ENCODE results near the gene BCCIP.
A peak's percentile ranks its signal among the peaks of the same experiment; 100 is the strongest.

Gene BCCIP

DNA sequence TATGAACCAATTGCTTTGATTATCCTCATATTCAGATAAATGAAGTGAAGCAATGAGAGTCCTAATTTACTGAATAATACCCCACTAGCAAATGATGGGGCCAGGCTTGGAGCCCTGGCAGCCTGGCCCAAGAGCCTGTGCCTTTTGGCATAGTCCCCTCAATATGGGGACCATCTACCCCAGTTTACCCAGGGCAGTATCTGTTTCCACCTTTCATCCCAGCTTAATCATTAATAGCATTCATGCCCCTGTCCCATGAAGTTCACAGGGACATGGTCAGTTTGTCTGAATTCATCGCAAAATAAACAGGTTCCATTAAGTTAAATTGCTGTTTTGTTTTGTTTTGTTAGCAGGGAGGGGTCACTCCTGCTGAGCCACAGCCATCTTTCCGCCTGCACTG is 25.5 kb downstream of the BCCIP start:
- Histone ChIP-seq H3K4me1 (ENCODE audit: control insufficient read depth, insufficient read depth, low read depth, low read length) (no peaks in the 10 kb centered on the region), H3K23ac (ENCODE audit: low read length in 2 of 2) (no peak overlapping the region), H3K9ac (ENCODE audit: low read length) (no peak overlapping the region), H2BK12ac (ENCODE audit: low read length in 2 of 2) (no peak overlapping the region), H3K9me3 (ENCODE audit: control insufficient read depth, low read length) (no peaks in the 10 kb centered on the region), H4K91ac (ENCODE audit: low read length) (no peak overlapping the region), H3K4me3 (ENCODE audit: insufficient read depth in 1 of 2, low read depth in 1 of 2, low read length in 2 of 2) (no peak overlapping the region), H2BK120ac (ENCODE audit: low read depth, low read length) (no peak overlapping the region), H3K4ac (ENCODE audit: low read depth in 1 of 2, low read length in 2 of 2) (no peak overlapping the region), H2BK5ac (ENCODE audit: low read depth, low read length, poor library complexity, severe bottlenecking) (no peak overlapping the region), H4K8ac (ENCODE audit: low read length) (no peak overlapping the region), H2AK5ac (ENCODE audit: low read length, severe bottlenecking) (no peak overlapping the region), H3K36me3 (ENCODE audit: control insufficient read depth in 1 of 2, insufficient read depth in 2 of 2, low read depth in 1 of 2, low read length in 2 of 2) (peaks cover 30 to 76% of the 10 kb centered on the region in 2 experiments), H3K27me3 (ENCODE audit: control insufficient read depth in 1 of 2, insufficient read depth in 1 of 2, low read length in 2 of 2) (no peaks in the 10 kb centered on the region), H3K18ac (ENCODE audit: low read depth in 1 of 2, low read length in 2 of 2) (no peak overlapping the region), H3K27ac (ENCODE audit: low read length, poor library complexity, severe bottlenecking) (no peak overlapping the region), H3K4me2 (ENCODE audit: low read length, poor library complexity, severe bottlenecking) (no peak overlapping the region), H2BK15ac (ENCODE audit: low read depth, poor library complexity, severe bottlenecking) (no peak overlapping the region), H2AFZ (ENCODE audit: low read depth, low read length) (no peak overlapping the region), H3K14ac (ENCODE audit: low read length in 2 of 2) (no peak overlapping the region), H3K79me1 (replicated peaks; ENCODE audit: low read length, poor library complexity, severe bottlenecking) (peaks cover 4% of the 10 kb centered on the region)
- DNase-seq = no peak
- WGBS = 95% methylated on average over 2 of the region's 2 CpGs

- DNase-seq = no peak
These were observed 26.1 kb downstream of the BCCIP start for GRCh38 chr10:125849448-125849847.

DNA sequence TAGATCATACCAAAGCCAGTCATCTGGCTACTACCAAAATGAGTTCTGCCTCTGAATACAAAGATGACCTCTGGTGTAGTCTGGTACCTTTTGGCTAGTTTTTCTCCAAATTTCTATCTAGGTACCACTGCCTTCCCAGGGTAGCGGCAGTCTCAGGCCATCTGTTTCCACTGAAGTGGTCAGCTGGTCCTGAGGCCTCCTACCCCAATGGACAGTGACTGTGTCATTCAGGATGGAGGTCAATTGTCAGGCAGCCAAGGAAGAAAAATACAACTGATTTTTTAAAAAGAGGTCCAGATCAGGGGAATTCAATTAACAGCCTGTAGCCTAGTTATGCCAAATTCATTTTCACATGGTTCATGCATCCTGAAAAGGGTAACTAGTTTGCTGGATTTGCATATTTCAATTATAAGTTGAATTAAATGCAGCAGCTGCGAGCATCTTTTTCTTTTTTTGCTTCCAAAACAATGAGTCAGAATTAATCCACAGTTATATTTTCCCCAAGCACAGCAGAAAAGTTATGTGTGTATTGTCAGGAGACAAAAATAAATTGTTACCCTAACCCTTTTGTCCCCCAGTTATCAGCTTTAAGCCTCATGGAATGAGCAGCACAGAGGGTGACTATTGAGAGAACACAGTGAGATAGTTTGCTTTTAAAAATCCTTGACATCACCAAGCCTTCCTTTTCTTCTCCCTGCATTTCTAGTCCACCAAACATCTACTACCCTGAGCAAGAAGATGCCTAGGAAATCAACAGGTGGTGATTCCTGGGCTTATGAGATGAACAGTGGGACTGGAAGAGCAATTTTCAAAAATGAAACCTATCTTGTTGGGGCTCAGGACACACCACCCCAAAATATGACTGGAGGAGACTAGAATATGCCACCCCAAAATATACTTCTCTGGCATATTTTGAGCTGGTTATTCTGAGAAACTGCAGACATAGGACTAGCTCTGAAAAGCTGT is 27.7 kb downstream of the BCCIP start:
- H3K36me3 ChIP-seq (ENCODE audit: control insufficient read depth in 1 of 2, insufficient read depth in 2 of 2, low read depth in 1 of 2, low read length in 2 of 2) = peaks cover 22 to 73% of the 10 kb centered on the region in 2 experiments
- no peak overlapping the region for H3K27ac ChIP-seq (ENCODE audit: low read length, poor library complexity, severe bottlenecking)
- H2AK5ac ChIP-seq (ENCODE audit: low read length, severe bottlenecking) = no peak overlapping the region
- H2BK12ac ChIP-seq (ENCODE audit: low read length in 2 of 2) = no peak overlapping the region
- peak overlapping the region; percentile 65 for H3K9ac ChIP-seq (ENCODE audit: low read length)
- no peak for DNase-seq
- no peak overlapping the region for H2BK5ac ChIP-seq (ENCODE audit: low read depth, low read length, poor library complexity, severe bottlenecking)
- no peak overlapping the region for H3K23ac ChIP-seq (ENCODE audit: low read length in 2 of 2)
- no peak overlapping the region for H2AFZ ChIP-seq (ENCODE audit: low read depth, low read length)
- H2BK15ac ChIP-seq (ENCODE audit: low read depth, poor library complexity, severe bottlenecking) = no peak overlapping the region
- 100% methylated on average over 1 of the region's 2 CpGs for WGBS
- H3K79me1 ChIP-seq (replicated peaks; ENCODE audit: low read length, poor library complexity, severe bottlenecking) = peaks cover 3% of the 10 kb centered on the region
- no peaks in the 10 kb centered on the region for H3K27me3 ChIP-seq (ENCODE audit: control insufficient read depth in 1 of 2, insufficient read depth in 1 of 2, low read length in 2 of 2)
- peak overlapping the region; percentile 8 for H2BK120ac ChIP-seq (ENCODE audit: low read depth, low read length)
- H3K4me2 ChIP-seq (ENCODE audit: low read length, poor library complexity, severe bottlenecking) = no peak overlapping the region
- no peak overlapping the region for H4K91ac ChIP-seq (ENCODE audit: low read length)
- H3K4me3 ChIP-seq (ENCODE audit: insufficient read depth in 1 of 2, low read depth in 1 of 2, low read length in 2 of 2) = no peak overlapping the region
- H3K14ac ChIP-seq (ENCODE audit: low read length in 2 of 2) = no peak overlapping the region
- no peak overlapping the region for H3K18ac ChIP-seq (ENCODE audit: low read depth in 1 of 2, low read length in 2 of 2)
- H3K4me1 ChIP-seq (ENCODE audit: control insufficient read depth, insufficient read depth, low read depth, low read length) = no peaks in the 10 kb centered on the region
- no peak overlapping the region for H3K4ac ChIP-seq (ENCODE audit: low read depth in 1 of 2, low read length in 2 of 2)
- no peaks in the 10 kb centered on the region for H3K9me3 ChIP-seq (ENCODE audit: control insufficient read depth, low read length)
- no peak overlapping the region for H4K8ac ChIP-seq (ENCODE audit: low read length)

More at GRCh38 chr10:125849448-125849847, 26.1 kb downstream of the BCCIP start:
- 100% methylated on average over 3 of the region's 7 CpGs for WGBS
- no peak overlapping the region for H2BK12ac ChIP-seq (ENCODE audit: low read length in 2 of 2)
- H2BK120ac ChIP-seq (ENCODE audit: low read depth, low read length) = no peak overlapping the region
- no peak overlapping the region for H2BK5ac ChIP-seq (ENCODE audit: low read depth, low read length, poor library complexity, severe bottlenecking)
- no peak overlapping the region for H3K14ac ChIP-seq (ENCODE audit: low read length in 2 of 2)
- H3K36me3 ChIP-seq (ENCODE audit: control insufficient read depth in 1 of 2, insufficient read depth in 2 of 2, low read depth in 1 of 2, low read length in 2 of 2) = peaks cover 30 to 81% of the 10 kb centered on the region in 2 experiments
- no peak overlapping the region for H3K4me2 ChIP-seq (ENCODE audit: low read length, poor library complexity, severe bottlenecking)
- H3K27ac ChIP-seq (ENCODE audit: low read length, poor library complexity, severe bottlenecking) = no peak overlapping the region
- no peak overlapping the region for H2AK5ac ChIP-seq (ENCODE audit: low read length, severe bottlenecking)
- H3K79me1 ChIP-seq (replicated peaks; ENCODE audit: low read length, poor library complexity, severe bottlenecking) = peaks cover 4% of the 10 kb centered on the region
- H3K9ac ChIP-seq (ENCODE audit: low read length) = no peak overlapping the region
- H3K4me1 ChIP-seq (ENCODE audit: control insufficient read depth, insufficient read depth, low read depth, low read length) = no peaks in the 10 kb centered on the region
- no peak overlapping the region for H3K4ac ChIP-seq (ENCODE audit: low read depth in 1 of 2, low read length in 2 of 2)
- no peak overlapping the region for H3K18ac ChIP-seq (ENCODE audit: low read depth in 1 of 2, low read length in 2 of 2)
- H3K9me3 ChIP-seq (ENCODE audit: control insufficient read depth, low read length) = no peaks in the 10 kb centered on the region
- no peak overlapping the region for H2AFZ ChIP-seq (ENCODE audit: low read depth, low read length)
- no peak overlapping the region for H3K23ac ChIP-seq (ENCODE audit: low read length in 2 of 2)
- H3K27me3 ChIP-seq (ENCODE audit: control insufficient read depth in 1 of 2, insufficient read depth in 1 of 2, low read length in 2 of 2) = no peaks in the 10 kb centered on the region
- no peak overlapping the region for H4K8ac ChIP-seq (ENCODE audit: low read length)
- H4K91ac ChIP-seq (ENCODE audit: low read length) = no peak overlapping the region
- H2BK15ac ChIP-seq (ENCODE audit: low read depth, poor library complexity, severe bottlenecking) = no peak overlapping the region
- no peak overlapping the region for H3K4me3 ChIP-seq (ENCODE audit: insufficient read depth in 1 of 2, low read depth in 1 of 2, low read length in 2 of 2)

- H3K36me3 ChIP-seq (ENCODE audit: control insufficient read depth in 1 of 2, insufficient read depth in 2 of 2, low read depth in 1 of 2, low read length in 2 of 2) = peaks cover 25 to 71% of the 10 kb centered on the region in 2 experiments
- H3K9me3 ChIP-seq (ENCODE audit: control insufficient read depth, low read length) = no peaks in the 10 kb centered on the region
- no peak overlapping the region for H3K4me2 ChIP-seq (ENCODE audit: low read length, poor library complexity, severe bottlenecking)
- H3K4ac ChIP-seq (ENCODE audit: low read depth in 1 of 2, low read length in 2 of 2) = no peak overlapping the region
- no peak overlapping the region for H2BK15ac ChIP-seq (ENCODE audit: low read depth, poor library complexity, severe bottlenecking)
- no peak overlapping the region for H4K8ac ChIP-seq (ENCODE audit: low read length)
- WGBS = 98% methylated on average over 6 of the region's 7 CpGs
- no peak overlapping the region for H3K4me3 ChIP-seq (ENCODE audit: insufficient read depth in 1 of 2, low read depth in 1 of 2, low read length in 2 of 2)
- H3K4me1 ChIP-seq (ENCODE audit: control insufficient read depth, insufficient read depth, low read depth, low read length) = no peaks in the 10 kb centered on the region
- no peak overlapping the region for H4K91ac ChIP-seq (ENCODE audit: low read length)
- H3K14ac ChIP-seq (ENCODE audit: low read length in 2 of 2) = no peak overlapping the region
- no peak overlapping the region for H3K23ac ChIP-seq (ENCODE audit: low read length in 2 of 2)
- H2BK5ac ChIP-seq (ENCODE audit: low read depth, low read length, poor library complexity, severe bottlenecking) = no peak overlapping the region
- H2AK5ac ChIP-seq (ENCODE audit: low read length, severe bottlenecking) = no peak overlapping the region
- no peak overlapping the region for H2AFZ ChIP-seq (ENCODE audit: low read depth, low read length)
- no peak overlapping the region for H2BK120ac ChIP-seq (ENCODE audit: low read depth, low read length)
- no peak overlapping the region for H2BK12ac ChIP-seq (ENCODE audit: low read length in 2 of 2)
- no peak overlapping the region for H3K27ac ChIP-seq (ENCODE audit: low read length, poor library complexity, severe bottlenecking)
- peaks cover 4% of the 10 kb centered on the region for H3K79me1 ChIP-seq (replicated peaks; ENCODE audit: low read length, poor library complexity, severe bottlenecking)
- no peak for DNase-seq
- no peak overlapping the region for H3K9ac ChIP-seq (ENCODE audit: low read length)
- no peak overlapping the region for H3K18ac ChIP-seq (ENCODE audit: low read depth in 1 of 2, low read length in 2 of 2)
- no peaks in the 10 kb centered on the region for H3K27me3 ChIP-seq (ENCODE audit: control insufficient read depth in 1 of 2, insufficient read depth in 1 of 2, low read length in 2 of 2)
These were observed 29.1 kb downstream of the BCCIP start for GRCh38 chr10:125852487-125852886.

Measured in mesenchymal stem cell (in vitro differentiated cells and primary cell).